Activated CD8-positive, alpha-beta memory T cell treated with anti-CD3 and anti-CD28 coated beads, Interleukin-2, amount 50 U/mL, for 4 hours (primary cell): Measurements from ENCODE around the gene ITK.
A peak's percentile ranks its signal among the peaks of the same experiment; 100 is the strongest.
"Not testable (repeated sequence)": the region's sequence is repeated elsewhere in the genome, so short reads cannot be mapped to it uniquely, and the experiment has no call there.

Source experiments
- DNase-seq: peaks from one replicate; pipeline ENCODE4 v3.0.0-alpha.2; 2020

The ITK gene

GRCh38 chr5:157172403-157172802, 8.2 kb upstream of the ITK start:
- peak; percentile 85 for DNase-seq

GRCh38 chr5:157175071-157175612, 5.5 kb upstream of the ITK start:
- no peak for DNase-seq

- no peak for DNase-seq
Observed at GRCh38 chr5:157177953-157178352, 2.7 kb upstream of the ITK start.

GRCh38 chr5:157178966-157179365, 1.7 kb upstream of the ITK start:
- DNase-seq, result no peak

GRCh38 chr5:157182143-157182757, 1.6 kb downstream of the ITK start:
- no peak for DNase-seq

GRCh38 chr5:157184117-157184670, 3.6 kb downstream of the ITK start:
- no peak for DNase-seq

GRCh38 chr5:157185122-157185521, 4.5 kb downstream of the ITK start:
- not testable (repeated sequence) for DNase-seq

- no peak for DNase-seq
Observed at GRCh38 chr5:157186309-157187045, 5.8 kb downstream of the ITK start.

- no peak for DNase-seq
Observed at GRCh38 chr5:157187046-157187754, 6.6 kb downstream of the ITK start.

GRCh38 chr5:157188270-157188669, 7.6 kb downstream of the ITK start:
- DNase-seq, result no peak

- DNase-seq, result no peak
Observed at GRCh38 chr5:157189223-157189622, 8.6 kb downstream of the ITK start.

- DNase-seq, result no peak
Observed at GRCh38 chr5:157193699-157194424, 13.2 kb downstream of the ITK start.

GRCh38 chr5:157196045-157196444, 15.4 kb downstream of the ITK start:
- no peak for DNase-seq

- no peak for DNase-seq
Observed at GRCh38 chr5:157197086-157197485, 16.4 kb downstream of the ITK start.

- DNase-seq, result peak; percentile 66
Observed at GRCh38 chr5:157198277-157198986, 17.8 kb downstream of the ITK start.

GRCh38 chr5:157201857-157202256, 21.2 kb downstream of the ITK start:
- DNase-seq, result no peak

- no peak for DNase-seq
Observed at GRCh38 chr5:157203417-157203816, 22.8 kb downstream of the ITK start.

GRCh38 chr5:157204765-157205164, 24.1 kb downstream of the ITK start:
- DNase-seq, result no peak

GRCh38 chr5:157205708-157206107, 25.1 kb downstream of the ITK start:
- DNase-seq, result no peak

GRCh38 chr5:157210652-157211051, 30.0 kb downstream of the ITK start:
- DNase-seq, result not testable (repeated sequence)

GRCh38 chr5:157212307-157212706, 31.7 kb downstream of the ITK start:
- no peak for DNase-seq
